Stimulated activated CD8-positive, alpha-beta memory T cell treated with anti-CD3 and anti-CD28 coated beads, Interleukin-2, amount 100 ng/mL, for 48 hours (primary cell): Measurements from ENCODE around the gene SLC35E3.
A peak's percentile ranks its signal among the peaks of the same experiment; 100 is the strongest.

ENCODE experiments used
- DNase-seq, 2 donors: peaks; one replicate each; pipeline ENCODE4 v3.0.0-alpha.2; 2020; ENCODE audit warnings: low read depth in 2 of 2

Gene SLC35E3

DNA sequence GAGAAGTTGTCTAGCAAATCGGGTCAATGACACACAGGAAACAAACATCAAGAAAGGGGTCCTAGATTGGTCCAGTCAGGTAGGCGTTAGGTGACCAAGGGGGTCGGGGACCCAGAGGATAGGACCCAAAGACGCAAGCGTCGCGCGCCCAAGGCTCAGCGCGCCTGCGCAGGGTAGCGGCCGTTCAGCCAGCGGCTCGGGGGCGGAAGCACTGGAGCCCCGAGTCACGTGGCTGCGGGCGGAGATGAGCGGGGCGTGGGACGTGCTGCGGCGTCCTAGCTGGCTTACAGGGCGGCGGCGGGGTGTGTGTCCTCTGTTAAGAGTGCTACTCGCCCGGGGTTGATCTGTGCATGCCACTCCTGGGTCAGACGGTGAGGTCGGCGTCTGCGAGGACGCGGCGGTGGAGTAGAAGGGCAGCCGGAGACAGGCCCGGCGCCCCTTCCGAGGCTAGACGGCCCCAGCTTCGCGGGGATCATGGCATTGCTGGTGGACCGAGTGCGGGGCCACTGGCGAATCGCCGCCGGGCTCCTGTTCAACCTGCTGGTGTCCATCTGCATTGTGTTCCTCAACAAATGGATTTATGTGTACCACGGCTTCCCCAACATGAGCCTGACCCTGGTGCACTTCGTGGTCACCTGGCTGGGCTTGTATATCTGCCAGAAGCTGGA is at the start of gene SLC35E3:
Gene SLC35E3, plus strand, starts transcription at position 273 of the 668 bp plus-strand sequence. Its CDS starts 202 bp downstream, at position 475.
- peak; percentile 90 for DNase-seq

DNA sequence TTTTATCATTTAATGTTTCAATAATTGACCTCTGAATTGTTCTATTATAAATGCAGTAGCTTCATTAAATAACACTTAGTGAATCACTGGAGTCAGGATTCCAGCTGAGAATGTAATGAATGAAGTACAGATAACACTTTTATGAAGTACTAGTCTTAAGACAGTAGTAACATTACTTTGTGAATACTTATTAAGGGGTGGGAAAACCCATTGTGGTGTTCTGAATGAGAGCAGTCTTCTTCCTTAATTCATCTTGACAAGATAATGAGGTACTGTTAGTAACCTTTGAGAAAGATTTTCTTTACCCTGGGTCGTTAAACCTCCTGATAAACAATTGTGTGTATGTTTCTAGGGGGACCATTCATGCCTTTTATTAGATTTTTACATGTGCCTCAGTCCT is 46.5 kb upstream of the SLC35E3 start:
- no peak for DNase-seq

- no peak for DNase-seq
These were observed 18.2 kb upstream of the SLC35E3 start for GRCh38 chr12:68727776-68728175.

- no peak for DNase-seq
These were observed 12.3 kb upstream of the SLC35E3 start for GRCh38 chr12:68733661-68734071.

- DNase-seq = no peak
These were observed 6.1 kb upstream of the SLC35E3 start for GRCh38 chr12:68739891-68740290.

DNA sequence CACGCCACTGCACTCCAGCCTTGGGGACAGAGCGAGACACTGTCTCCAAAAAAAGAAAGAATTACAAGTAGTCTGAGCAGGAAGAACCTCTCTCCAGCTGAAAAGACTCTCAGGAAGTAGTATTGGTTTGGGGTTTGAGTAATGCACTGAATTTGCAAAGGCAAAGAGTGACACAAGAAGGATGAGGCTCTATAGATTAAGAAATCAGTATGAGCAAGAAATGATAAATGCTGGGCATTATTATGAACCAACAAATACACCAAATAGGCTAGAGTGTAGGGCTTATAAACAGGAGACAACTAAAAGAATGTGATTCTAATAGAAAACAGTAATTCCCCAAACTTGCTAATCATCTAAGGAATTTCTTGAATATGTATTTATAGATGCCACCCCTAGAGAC is 2.6 kb upstream of the SLC35E3 start:
- no peak for DNase-seq

- no peak for DNase-seq
These were observed 536 bp upstream of the SLC35E3 start for GRCh38 chr12:68745376-68745903.

DNA sequence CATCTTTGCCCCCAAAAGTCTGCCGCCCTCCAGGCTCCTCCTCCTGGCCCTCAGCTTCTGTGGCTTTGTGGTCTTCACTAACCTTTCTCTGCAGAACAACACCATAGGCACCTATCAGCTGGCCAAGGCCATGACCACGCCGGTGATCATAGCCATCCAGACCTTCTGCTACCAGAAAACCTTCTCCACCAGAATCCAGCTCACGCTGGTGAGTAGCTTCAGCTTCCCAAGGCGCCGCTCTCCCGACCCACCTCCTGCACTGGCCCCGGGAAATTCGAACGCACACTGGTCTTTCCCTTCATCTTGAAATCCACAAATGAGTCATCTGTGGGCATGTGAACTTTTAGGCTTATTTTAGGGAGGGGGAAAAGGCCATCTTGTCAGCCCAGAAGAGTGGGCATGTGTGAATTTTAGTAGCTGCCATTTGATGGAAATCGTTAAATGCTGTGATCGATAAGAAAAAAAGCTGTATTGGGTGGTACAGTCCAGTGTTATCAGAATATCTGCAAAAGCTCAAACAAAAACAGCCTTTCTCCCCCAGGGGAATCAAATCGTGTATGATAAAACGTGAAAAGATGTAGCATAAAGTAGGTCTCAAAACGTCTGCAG is 700 bp downstream of the SLC35E3 start:
- DNase-seq = peak; percentile 12 to 17

GRCh38 chr12:68749443-68749842 is 3.5 kb downstream of the SLC35E3 start:
- no peak for DNase-seq

GRCh38 chr12:68749861-68750260 is 3.9 kb downstream of the SLC35E3 start:
- DNase-seq = no peak

GRCh38 chr12:68750506-68750905 is 4.5 kb downstream of the SLC35E3 start:
- no peak for DNase-seq

DNA sequence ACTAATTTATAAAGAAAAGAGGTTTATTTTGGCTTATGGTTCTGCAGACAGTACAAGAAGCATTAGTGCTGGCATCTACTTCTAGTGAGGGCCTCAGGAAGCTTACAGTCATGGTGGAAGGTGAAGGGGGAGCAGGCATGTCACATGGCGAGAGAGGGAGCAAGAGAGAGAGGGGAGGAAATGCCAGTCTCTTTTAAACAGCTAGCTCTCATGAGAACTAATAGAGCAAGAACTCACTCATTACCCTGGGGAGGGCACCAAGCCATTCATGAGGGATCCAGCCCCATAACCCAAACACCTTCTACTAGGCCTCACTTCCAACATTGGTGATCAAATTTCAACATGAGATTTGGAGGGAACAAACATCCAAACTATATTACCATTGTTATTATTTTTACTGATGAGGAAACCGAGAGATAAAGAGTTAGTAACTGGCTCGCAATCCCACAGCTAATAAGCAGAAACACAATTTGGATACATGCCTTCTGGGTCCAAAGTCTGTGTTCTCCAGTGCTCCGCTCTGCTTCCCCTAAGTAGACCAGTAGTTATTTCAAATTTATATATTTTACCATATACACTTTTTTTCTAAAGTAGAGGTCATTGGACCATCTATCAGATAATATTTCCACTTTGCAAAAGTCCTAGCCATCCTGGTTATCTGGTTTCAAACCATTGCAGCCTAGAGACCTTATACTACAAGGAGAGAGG is 9.7 kb downstream of the SLC35E3 start:
- DNase-seq = no peak

GRCh38 chr12:68759852-68760251 is 13.9 kb downstream of the SLC35E3 start:
- DNase-seq = no peak

GRCh38 chr12:68760806-68761441 is 14.9 kb downstream of the SLC35E3 start:
- no peak for DNase-seq

- DNase-seq = no peak
These were observed 15.5 kb downstream of the SLC35E3 start for GRCh38 chr12:68761442-68761812.

DNA sequence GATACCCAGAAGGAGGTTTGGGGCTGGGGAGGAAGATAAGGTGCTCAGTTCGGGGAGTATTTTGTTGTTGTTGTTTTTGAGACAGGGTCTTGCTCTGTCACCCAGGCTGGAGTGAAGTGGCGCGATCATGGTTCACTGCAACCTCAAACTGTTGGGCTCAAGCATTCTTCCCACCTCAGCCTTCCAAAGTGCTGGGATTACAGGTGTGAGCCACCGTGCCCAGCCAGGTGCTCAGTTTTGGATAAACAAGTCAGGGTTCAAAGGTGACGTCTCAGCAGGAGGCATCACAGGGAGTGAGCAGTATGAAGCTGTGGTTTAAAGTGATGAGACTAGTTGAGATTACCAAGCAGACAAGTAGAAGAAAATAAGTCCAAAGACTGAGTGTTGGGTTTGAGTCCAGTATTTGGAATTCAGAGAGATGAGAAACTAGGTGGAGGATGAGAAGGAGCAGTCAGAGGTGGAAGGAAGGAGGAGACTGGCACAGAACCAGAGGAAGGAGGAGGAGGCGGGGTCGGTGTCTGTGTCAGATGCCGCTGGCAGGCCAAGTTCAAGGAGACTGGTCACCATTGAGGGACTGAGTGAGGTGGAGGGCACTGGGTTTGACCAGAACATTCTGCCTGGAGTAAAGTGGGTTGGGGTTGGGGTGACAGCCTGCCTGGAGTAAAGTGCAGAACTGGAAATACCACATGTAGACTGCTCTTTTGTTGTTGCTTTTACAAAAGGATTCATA is 16.1 kb downstream of the SLC35E3 start:
- no peak for DNase-seq

- DNase-seq = no peak
These were observed 16.7 kb downstream of the SLC35E3 start for GRCh38 chr12:68762691-68763090.

GRCh38 chr12:68765696-68766095 is 19.7 kb downstream of the SLC35E3 start:
- DNase-seq = no peak

- no peak for DNase-seq
These were observed 20.7 kb downstream of the SLC35E3 start for GRCh38 chr12:68766646-68767045.

- no peak for DNase-seq
These were observed 21.2 kb downstream of the SLC35E3 start for GRCh38 chr12:68767191-68767590.

DNA sequence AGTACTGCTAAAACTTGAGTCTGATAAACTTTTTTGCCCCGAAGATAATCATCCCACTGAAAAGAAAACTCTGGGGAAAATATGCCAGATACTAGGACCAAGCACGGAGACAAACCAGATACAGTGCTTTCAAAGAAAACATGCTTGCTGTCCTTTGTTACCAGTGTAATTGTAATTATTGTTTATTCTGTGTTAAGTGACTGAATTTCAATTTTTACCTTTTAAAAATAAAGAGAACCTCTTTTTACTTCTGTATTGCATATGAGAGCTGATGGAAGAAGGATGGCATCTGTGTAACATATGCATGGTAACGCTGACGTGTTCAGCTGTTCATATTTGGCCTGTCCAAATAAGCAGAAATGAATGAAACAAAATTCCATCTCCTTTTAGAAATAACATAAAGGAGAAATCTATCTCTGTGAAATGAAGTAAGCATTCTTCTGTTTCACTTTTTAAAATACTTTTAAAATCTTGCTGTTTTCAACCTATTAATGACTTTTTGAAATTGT is 22.5 kb downstream of the SLC35E3 start:
- DNase-seq = no peak
